K562 (cell line): ENCODE measurements around the gene PAEP.

Experiments
- CBX5 ChIP-seq: IDR thresholded peaks from 2 replicates; pipeline ENCODE4 v1.6.1; 2014; ENCODE audit warnings: low read depth, borderline replicate concordance
- HNRNPL ChIP-seq: fragments of 200-400 bp; formaldehyde crosslinking; IDR thresholded peaks from 2 replicates; pipeline ENCODE4 v1.6.1; 2017; ENCODE audit warnings: low read depth, mild to moderate bottlenecking, low read length

DNA sequence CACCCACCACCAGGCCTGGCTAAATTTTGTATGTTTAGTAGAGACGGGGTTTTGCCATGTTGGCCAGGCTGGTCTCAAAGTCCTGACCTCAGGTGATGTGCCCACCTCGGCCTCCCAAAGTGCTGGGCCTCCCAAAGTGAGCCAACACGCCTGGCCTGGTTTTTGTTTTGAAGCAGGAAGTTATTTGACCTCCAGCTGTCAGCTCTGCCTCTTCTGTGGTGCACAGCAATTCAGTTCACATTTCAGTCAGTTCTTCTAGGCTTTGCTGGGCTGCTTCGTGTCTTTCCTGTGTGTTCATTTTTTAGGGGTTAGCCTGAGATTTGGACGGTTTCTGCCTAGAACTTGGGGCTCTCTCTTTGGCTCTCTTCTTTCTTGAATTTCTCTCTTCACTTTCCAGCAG, 31.4 kb upstream of the PAEP start:
- TF ChIP-seq CBX5, result no peak
- no peak for TF ChIP-seq HNRNPL
